Astrocyte (in vitro differentiated cells and primary cell): ENCODE data around the gene RFX7.

Source experiments
- CTCF ChIP-seq: IDR thresholded peaks from 2 replicates; pipeline ENCODE4 v1.5.1; 2011; ENCODE audit warnings: low read depth, mild to moderate bottlenecking, inconsistent platforms, low read length, moderate library complexity; ENCODE audit not compliant: insufficient read depth
- EZH2 ChIP-seq: IDR thresholded peaks from 2 replicates; pipeline ENCODE4 v1.6.1; 2012; ENCODE audit warnings: mild to moderate bottlenecking, low read length, inconsistent platforms; ENCODE audit not compliant: insufficient read depth

- TF ChIP-seq CTCF (no peak), EZH2 (no peak)
Observed at GRCh38 chr15:56098195-56098863, 145.3 kb downstream of the RFX7 start.
